COR-L47 (cell line): ENCODE data around the gene CT47B1.
A peak's percentile ranks its signal among the peaks of the same experiment; 100 is the strongest.
"Not testable (repeated sequence)": the region's sequence is repeated elsewhere in the genome, so short reads cannot be mapped to it uniquely, and the experiment has no call there.

Experiments
- DNase-seq: peaks from one replicate; lab custom pipeline; 2025; lab: John Stamatoyannopoulos, UW

The CT47B1 gene

GRCh38 chrX:120875766-120876165 is at the start of gene CT47B1:
CT47B1 (minus strand) TSS chrX:120875866; CDS start chrX:120875670, 196 bp downstream.
- DNase-seq, result not testable (repeated sequence)

- DNase-seq, result no peak
Measured at GRCh38 chrX:120874678-120875557, 748 bp downstream of the CT47B1 start.

- DNase-seq, result no peak
Measured at GRCh38 chrX:120857240-120857639, 18.4 kb downstream of the CT47B1 start.

GRCh38 chrX:120840827-120841226 is 34.8 kb downstream of the CT47B1 start:
- no peak for DNase-seq

GRCh38 chrX:120839491-120839890 is 36.2 kb downstream of the CT47B1 start:
- DNase-seq, result no peak

GRCh38 chrX:120827213-120827612 is 48.5 kb downstream of the CT47B1 start:
- DNase-seq, result not testable (repeated sequence)

- no peak for DNase-seq
Measured at GRCh38 chrX:120825146-120825545, 50.5 kb downstream of the CT47B1 start.

GRCh38 chrX:120824021-120824420 is 51.6 kb downstream of the CT47B1 start:
- no peak for DNase-seq

- DNase-seq, result peak; percentile 3
Measured at GRCh38 chrX:120823556-120823955, 52.1 kb downstream of the CT47B1 start.
